ENCODE data around the gene PLA2G4B. TPM values are rescaled to one million over a fixed set of nuclear protein-coding genes. Genes with fewer than 3 reads are reported as not detected.

Gene PLA2G4B
- total and polyA plus RNA-seq, 10 of the 15 experiments (the other 5 are each of a cell fraction or from before 2014, with no cell fraction given) = 0.22 to 6.6 (median 2.9) TPM

DNA sequence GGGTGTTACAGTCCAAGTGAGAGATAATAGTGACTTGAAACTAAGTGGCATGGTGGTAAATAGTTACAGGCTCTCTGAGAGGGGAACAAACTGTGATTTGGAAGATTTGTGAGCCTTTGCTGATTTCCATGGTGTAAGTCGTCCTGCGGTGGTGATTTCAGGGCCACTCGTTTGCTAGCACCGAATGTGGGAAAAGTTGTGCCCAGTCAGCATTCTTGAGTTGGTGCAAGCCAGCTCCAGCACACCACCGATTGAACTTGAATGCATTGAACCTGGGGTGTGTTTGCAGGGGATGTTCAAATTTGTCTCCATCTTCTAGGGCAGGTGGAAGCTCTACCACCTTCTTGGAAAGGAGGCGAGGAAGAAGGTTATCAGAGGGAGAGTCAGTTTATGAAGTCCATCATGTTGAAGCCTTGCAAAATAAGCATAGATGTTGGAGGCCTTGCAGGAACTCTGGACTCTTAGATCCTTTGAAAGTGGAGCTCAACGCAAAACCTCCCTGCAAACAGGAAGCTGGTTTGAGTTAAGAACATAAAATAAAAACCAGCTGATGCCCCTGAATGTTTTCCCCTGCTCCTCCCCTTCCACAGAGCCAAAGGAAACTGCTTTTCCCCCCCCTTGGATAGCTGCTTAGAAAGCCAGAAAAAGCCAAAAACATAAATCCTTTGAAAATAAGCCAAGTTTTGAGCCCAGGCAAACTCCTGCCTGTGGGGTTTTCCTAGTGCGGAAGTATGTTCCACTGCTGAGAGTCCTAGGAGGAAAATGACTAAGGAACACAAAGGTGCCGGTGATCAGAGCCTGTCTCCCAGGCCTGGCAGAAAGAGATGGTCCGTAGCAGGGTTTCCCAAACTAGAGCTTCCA lies 42.4 kb upstream of the PLA2G4B start:
- Histone ChIP-seq H4K20me1 (ENCODE audit: control insufficient read depth, insufficient read depth) (no peaks in the 10 kb centered on the region), H3K4me2 (ENCODE audit: control insufficient read depth, insufficient read depth) (no peak overlapping the region), H3K79me2 (ENCODE audit: control insufficient read depth, insufficient read depth, low read length) (peaks cover 13% of the 10 kb centered on the region), H3K4me3 (no peak overlapping the region), H3K4me1 (ENCODE audit: control insufficient read depth, insufficient read depth, low read length) (peaks cover 32% of the 10 kb centered on the region), H3K27ac (ENCODE audit: control insufficient read depth, insufficient read depth) (0 out of 2 replicates have a peak overlapping the region, but pooled peaks have one; percentile 0), H3K9me3 (replicated peaks; ENCODE audit: control insufficient read depth, insufficient read depth, low read length) (no peaks in the 10 kb centered on the region), H3K27me3 (replicated peaks in 1 of 2; ENCODE audit: control insufficient read depth in 2 of 2, insufficient read depth in 2 of 2, low read length in 1 of 2) (no peaks in the 10 kb centered on the region), H3K36me3 (ENCODE audit: control insufficient read depth in 2 of 2, insufficient read depth in 2 of 2, low read length in 1 of 2) (no peaks in the 10 kb centered on the region; a peak in 1 of 4 replicates), H3K9ac (ENCODE audit: control insufficient read depth, insufficient read depth, low read length) (no peak overlapping the region), H2AFZ (ENCODE audit: control insufficient read depth, low read depth, low read length) (no peak overlapping the region)
- DNase-seq (ENCODE audit: low read depth, low spot score) (no peak), FAIRE-seq (no peak), ATAC-seq (no peak)
- SMC1A ChIA-PET (ENCODE audit: uncharacterized antibody, unreplicated experiment) = interaction anchor here (0.6 to 12.8 kb wide), 5 partner anchors 10 to 184 kb away, joined by 3 to 189 read pairs (median 3); partner anchors contain the start of gene MAPKBP1
- CTCF ChIA-PET = interaction anchor here (2.1 to 12.6 kb wide), 3 partner anchors 15 to 21 kb away, joined by 5 to 179 read pairs (median 27); partner anchors contain the start of gene MAPKBP1
- intact Hi-C loops (cut with micrococcal nuclease; ENCODE audit: unreplicated experiment) = no loop called here
- RAD21 ChIA-PET (ENCODE audit: unreplicated experiment) = interaction anchor here (1.6 to 12.8 kb wide), 2 partner anchors 13 to 20 kb away, joined by 4 to 169 read pairs; partner anchors contain the start of gene MAPKBP1
- POLR2A ChIA-PET = interaction anchor here (1.5 to 12.8 kb wide), 4 partner anchors 9 to 174 kb away, joined by 4 to 170 read pairs (median 6); partner anchors contain the start of gene MAPKBP1
- in situ Hi-C loops (cut with MboI) = no loop called here
- 90% methylated on average over 10 of the region's 10 CpGs for WGBS (ENCODE audit: insufficient coverage, insufficient replicate concordance, low lambda C conversion rate, missing lambda C conversion rate)
- no TSS peak for BruUV-seq (replicated peaks)
- TF ChIP-seq BMI1 (IDR thresholded peaks at IDR 0.05; ENCODE audit: borderline replicate concordance) (no peak), NR2F1 (conservative IDR thresholded peaks at IDR 0.05) (no peak), IRF4 (IDR thresholded peaks at IDR 0.05; ENCODE audit: low read depth, low read length) (no peak), ASH2L (IDR thresholded peaks at IDR 0.05; ENCODE audit: borderline replicate concordance, low read depth) (no peak), STAT3 (IDR thresholded peaks at IDR 0.05; ENCODE audit: low read depth, low read length) (no peak), BCL11A (IDR thresholded peaks at IDR 0.05; ENCODE audit: low read depth, low read length) (no peak), SREBF1 (IDR thresholded peaks at IDR 0.05; ENCODE audit: low read length) (no peak), ATF7 (IDR thresholded peaks at IDR 0.05; ENCODE audit: low read depth) (no peak), SUPT20H (IDR thresholded peaks at IDR 0.05; ENCODE audit: borderline replicate concordance, control insufficient read depth, low read depth, low read length) (no peak), EGR1 (IDR thresholded peaks at IDR 0.05; ENCODE audit: borderline replicate concordance in 1 of 2, low read depth in 2 of 2, low read length in 2 of 2) (no peak), EED (IDR thresholded peaks at IDR 0.05; ENCODE audit: low read depth) (no peak), CBFB (IDR thresholded peaks at IDR 0.05; ENCODE audit: low read depth) (no peak), FOXM1 (IDR thresholded peaks at IDR 0.05; ENCODE audit: low read depth, low read length) (no peak), ETV6 (conservative IDR thresholded peaks at IDR 0.05 in 1 of 2, IDR thresholded peaks at IDR 0.05 in 1 of 2; ENCODE audit: borderline replicate concordance in 1 of 2, low read depth in 1 of 2) (no peak), SMAD1 (IDR thresholded peaks at IDR 0.05; ENCODE audit: low read depth, partially characterized antibody) (no peak), GABPA (IDR thresholded peaks at IDR 0.05; ENCODE audit: low read depth) (no peak), RAD51 (IDR thresholded peaks at IDR 0.05) (no peak), CHD2 (IDR thresholded peaks at IDR 0.05; ENCODE audit: borderline replicate concordance, low read depth, low read length) (no peak), RELA (IDR thresholded peaks at IDR 0.05; ENCODE audit: borderline replicate concordance, partially characterized antibody) (no peak)
- TF ChIP-seq, protein P1, sequence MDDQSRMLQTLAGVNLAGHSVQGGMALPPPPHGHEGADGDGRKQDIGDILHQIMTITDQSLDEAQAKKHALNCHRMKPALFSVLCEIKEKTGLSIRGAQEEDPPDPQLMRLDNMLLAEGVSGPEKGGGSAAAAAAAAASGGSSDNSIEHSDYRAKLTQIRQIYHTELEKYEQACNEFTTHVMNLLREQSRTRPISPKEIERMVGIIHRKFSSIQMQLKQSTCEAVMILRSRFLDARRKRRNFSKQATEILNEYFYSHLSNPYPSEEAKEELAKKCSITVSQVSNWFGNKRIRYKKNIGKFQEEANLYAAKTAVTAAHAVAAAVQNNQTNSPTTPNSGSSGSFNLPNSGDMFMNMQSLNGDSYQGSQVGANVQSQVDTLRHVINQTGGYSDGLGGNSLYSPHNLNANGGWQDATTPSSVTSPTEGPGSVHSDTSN (IDR thresholded peaks at IDR 0.05; ENCODE audit: insufficient replicate concordance, low read depth, low read length) = no peak

Data from GM12878 (cell line).